Measurements from ENCODE around the gene PCCA. TPM values are rescaled to one million over a fixed set of nuclear protein-coding genes. Genes with fewer than 3 reads are reported as not detected.
"Not testable (repeated sequence)": the region's sequence is repeated elsewhere in the genome, so short reads cannot be mapped to it uniquely, and the experiment has no call there.

The PCCA gene
- total RNA-seq, 3 donors from 2014 or later: 55.7 to 98.6 (median 70.5) TPM

DNA sequence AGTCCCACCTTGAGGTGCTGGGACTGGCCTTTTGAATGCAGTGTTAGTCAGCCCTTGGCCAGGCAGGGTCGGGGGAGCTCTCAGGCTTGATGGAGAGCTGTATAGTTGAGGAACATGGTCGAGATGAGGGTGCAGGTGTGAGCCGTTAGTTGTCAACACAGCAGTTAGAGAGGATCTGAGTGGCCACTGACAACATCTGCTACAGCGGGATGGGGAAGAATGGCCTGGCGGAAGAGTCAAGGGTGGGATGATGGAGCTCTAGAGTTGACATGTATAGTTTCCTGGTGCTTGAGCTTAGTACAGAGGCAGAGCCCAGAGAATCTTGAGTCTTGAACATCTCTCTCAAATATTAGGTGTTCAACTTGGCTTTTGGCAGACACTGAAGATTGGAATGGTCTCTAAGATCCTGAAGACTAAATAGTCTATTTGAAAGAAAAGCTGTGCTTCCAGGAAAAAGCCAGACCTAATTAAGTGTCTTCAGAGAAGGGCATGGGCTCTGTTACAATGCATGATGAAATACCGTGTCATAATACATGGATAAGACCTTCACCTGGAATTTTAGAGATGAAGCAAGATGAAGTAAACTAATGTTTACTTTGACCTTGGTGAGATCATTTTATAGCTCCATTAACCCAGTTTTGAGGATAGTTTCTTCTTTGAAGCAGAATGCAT is 9.7 kb downstream of the PCCA start:
- no peaks in the 10 kb centered on the region for H3K9me3 ChIP-seq
- DNase-seq (no peak), ATAC-seq (peak; percentile 39)
- H3K4me3 ChIP-seq: no peak overlapping the region
- H3K4me1 ChIP-seq (ENCODE audit: low read depth): peaks cover 17% of the 10 kb centered on the region
- H3K36me3 ChIP-seq (ENCODE audit: low read depth): no peaks in the 10 kb centered on the region
- TF ChIP-seq, protein P1, sequence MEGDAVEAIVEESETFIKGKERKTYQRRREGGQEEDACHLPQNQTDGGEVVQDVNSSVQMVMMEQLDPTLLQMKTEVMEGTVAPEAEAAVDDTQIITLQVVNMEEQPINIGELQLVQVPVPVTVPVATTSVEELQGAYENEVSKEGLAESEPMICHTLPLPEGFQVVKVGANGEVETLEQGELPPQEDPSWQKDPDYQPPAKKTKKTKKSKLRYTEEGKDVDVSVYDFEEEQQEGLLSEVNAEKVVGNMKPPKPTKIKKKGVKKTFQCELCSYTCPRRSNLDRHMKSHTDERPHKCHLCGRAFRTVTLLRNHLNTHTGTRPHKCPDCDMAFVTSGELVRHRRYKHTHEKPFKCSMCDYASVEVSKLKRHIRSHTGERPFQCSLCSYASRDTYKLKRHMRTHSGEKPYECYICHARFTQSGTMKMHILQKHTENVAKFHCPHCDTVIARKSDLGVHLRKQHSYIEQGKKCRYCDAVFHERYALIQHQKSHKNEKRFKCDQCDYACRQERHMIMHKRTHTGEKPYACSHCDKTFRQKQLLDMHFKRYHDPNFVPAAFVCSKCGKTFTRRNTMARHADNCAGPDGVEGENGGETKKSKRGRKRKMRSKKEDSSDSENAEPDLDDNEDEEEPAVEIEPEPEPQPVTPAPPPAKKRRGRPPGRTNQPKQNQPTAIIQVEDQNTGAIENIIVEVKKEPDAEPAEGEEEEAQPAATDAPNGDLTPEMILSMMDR (IDR thresholded peaks at IDR 0.05): no peak
- intact Hi-C loops (cut with DNase I, micrococcal nuclease): no loop called here

DNA sequence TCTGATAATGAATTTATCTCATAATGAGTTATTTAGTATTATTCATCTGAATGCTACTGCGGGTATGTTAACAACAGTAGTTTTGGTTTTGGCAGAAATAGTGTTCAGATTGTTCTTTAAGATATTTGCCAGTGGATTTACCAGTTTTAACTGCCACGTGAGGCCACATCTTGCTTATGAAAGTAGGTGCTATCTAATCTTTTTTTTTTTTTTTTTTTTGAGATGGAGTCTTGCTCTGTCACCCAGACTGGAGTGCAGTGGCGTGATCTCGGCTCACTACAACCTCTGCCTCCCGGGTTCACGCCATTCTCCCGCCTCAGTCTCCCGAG is 10.2 kb downstream of the PCCA start:
- ATAC-seq: not testable (repeated sequence)

DNA sequence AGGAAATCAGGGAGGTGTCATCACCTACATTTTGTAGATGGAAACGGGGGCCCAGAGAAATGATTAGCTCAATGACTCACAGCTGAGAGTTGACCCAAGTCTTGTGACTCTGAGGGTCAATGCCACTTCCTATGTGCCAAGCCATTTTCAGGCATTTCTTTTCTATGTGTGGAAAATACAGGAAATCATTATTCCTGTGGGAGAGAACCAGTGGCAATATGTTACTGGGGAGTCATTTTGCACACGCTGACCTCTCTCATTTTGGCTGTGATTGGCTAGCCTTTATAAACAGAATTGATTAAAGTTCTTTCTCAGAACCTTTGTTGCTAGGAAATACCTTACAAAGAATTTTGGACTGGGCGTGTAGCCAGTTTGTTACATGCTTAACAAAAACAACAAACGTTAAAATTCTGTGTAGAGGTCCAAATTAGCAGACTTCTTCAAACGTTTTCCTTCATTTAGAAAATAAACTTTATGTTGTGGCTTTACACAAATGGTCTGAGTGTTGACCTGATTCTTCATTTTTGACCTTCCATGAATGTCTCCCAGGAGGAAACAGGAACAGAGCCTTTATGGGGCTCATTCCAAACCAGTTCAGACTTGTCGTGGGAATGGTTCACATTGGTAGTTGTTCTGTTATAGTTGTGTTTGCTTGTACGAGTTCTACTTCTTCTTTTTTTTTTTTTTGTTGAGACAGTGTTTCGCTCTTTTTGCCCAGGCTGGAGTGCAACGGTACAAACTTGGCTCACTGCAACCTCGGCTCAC is 11.4 kb downstream of the PCCA start:
- DNase-seq: peak in 1 of 3 donors; percentile 54
- H3K4me1 ChIP-seq (ENCODE audit: low read depth): peaks cover 17% of the 10 kb centered on the region
- no peak overlapping the region for H3K4me3 ChIP-seq
- intact Hi-C loops (cut with DNase I, micrococcal nuclease): no loop called here
- H3K9me3 ChIP-seq: no peaks in the 10 kb centered on the region
- TF ChIP-seq, protein P1 (IDR thresholded peaks at IDR 0.05): no peak
- H3K36me3 ChIP-seq (ENCODE audit: low read depth): no peaks in the 10 kb centered on the region
- peak; percentile 91 for ATAC-seq

More for the DNA sequence above, 10.2 kb downstream of the PCCA start:
- H3K4me3 ChIP-seq; intact Hi-C loops (cut with DNase I, micrococcal nuclease); DNase-seq; H3K36me3 ChIP-seq (ENCODE audit: low read depth); H3K9me3 ChIP-seq: not testable (repeated sequence)
- H3K4me1 ChIP-seq (ENCODE audit: low read depth): peaks cover 17% of the 10 kb centered on the region

DNA sequence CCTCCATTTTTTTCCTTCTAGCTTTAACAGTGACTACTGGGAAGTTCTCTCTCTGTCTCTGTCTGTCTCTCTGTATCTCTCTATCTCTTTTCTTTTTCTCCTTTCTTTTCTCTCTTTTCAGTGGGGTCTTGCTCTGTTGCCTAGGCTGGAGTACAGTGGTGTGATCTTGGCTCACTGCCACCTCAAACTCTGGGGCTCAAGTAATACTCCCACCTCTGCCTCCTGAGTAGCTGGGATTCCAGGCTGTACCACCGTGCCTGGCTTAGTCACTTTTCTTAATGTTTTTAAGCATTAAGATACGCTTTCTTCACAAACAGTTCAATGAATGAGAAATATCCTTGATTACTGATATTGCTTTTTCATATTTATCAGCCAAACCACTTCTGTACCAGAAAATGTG is 13.1 kb downstream of the PCCA start:
- H3K4me1 ChIP-seq (ENCODE audit: low read depth): peaks cover 17% of the 10 kb centered on the region
- H3K9me3 ChIP-seq: no peaks in the 10 kb centered on the region
- DNase-seq (no peak), ATAC-seq (no peak)
- intact Hi-C loops (cut with DNase I, micrococcal nuclease): no loop called here
- TF ChIP-seq, protein P1 (IDR thresholded peaks at IDR 0.05): no peak
- no peaks in the 10 kb centered on the region for H3K36me3 ChIP-seq (ENCODE audit: low read depth)
- no peak overlapping the region for H3K4me3 ChIP-seq

DNA sequence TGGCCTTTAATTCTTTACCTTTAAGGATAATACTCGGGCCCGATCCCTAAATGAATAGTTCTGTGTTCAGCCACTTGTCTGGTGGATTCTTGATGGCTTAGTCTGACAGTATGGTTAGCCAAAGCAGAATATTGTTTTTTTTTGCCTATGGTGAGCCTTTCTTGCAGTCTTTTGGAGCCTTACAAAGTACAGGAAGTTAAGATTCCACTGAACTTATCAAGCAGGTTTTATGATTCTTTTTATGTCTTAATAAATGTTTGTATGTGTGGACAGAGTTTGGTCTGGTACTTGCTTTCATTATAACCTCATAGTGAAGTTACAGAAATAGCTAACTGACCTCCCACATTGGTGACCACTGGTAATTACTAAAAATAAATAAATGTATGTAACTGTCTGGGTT is 17.1 kb downstream of the PCCA start:
- Histone ChIP-seq H3K9me3 (no peaks in the 10 kb centered on the region), H3K4me3 (no peak overlapping the region), H3K4me1 (ENCODE audit: low read depth) (peaks cover 3% of the 10 kb centered on the region), H3K36me3 (ENCODE audit: low read depth) (no peaks in the 10 kb centered on the region)
- ATAC-seq (peak; percentile 31), DNase-seq (no peak)
- intact Hi-C loops (cut with DNase I, micrococcal nuclease): no loop called here
- TF ChIP-seq, protein P1 (IDR thresholded peaks at IDR 0.05): no peak

DNA sequence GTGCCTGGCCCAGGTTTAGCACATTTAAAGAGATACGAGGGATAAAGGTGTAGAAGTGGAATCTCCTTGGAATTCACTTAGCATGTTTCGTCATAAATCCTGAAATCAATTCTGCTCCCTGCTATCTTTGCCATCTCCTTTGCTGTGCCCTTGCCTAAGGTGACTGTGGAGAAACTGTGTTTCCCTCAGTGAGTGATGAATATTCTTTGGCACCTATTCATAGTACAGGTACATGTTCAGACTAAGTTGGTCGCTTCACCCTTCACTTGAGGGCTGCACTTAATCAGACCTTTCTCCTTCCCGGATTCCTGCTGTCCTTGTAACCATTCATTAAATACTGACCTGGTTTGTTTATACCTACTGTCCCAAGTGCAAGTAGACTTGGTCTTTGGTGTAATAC is 17.8 kb downstream of the PCCA start:
- Histone ChIP-seq H3K36me3 (ENCODE audit: low read depth) (no peaks in the 10 kb centered on the region), H3K4me3 (no peak overlapping the region), H3K4me1 (ENCODE audit: low read depth) (peaks cover under 1% of the 10 kb centered on the region), H3K9me3 (no peaks in the 10 kb centered on the region)
- DNase-seq: no peak
- ATAC-seq: no peak
- intact Hi-C loops (cut with DNase I, micrococcal nuclease): no loop called here
- TF ChIP-seq, protein P1 (IDR thresholded peaks at IDR 0.05): no peak

Data from mucosa of descending colon (tissue), 3 donors.